B cell (primary cell): ENCODE results near the gene SLC30A7. TPM values are rescaled to one million over a fixed set of nuclear protein-coding genes. Genes with fewer than 3 reads are reported as not detected.

Experiments
- ATAC-seq: fragments of 200-7000 bp; cut with Tn5 transposase; one replicate; pipeline ENCODE4 v1.10.0; 2021; ENCODE audit warnings: low read depth, mild to moderate bottlenecking, moderate number of reproducible peaks, moderate library complexity
- CTCF ChIA-PET: fragments of 350-600 bp; sonication (Branson Sonifier 250); formaldehyde crosslinking; loops from one replicate; lab custom pipeline; 2021; ENCODE audit warnings: antibody characterized with exemption, inconsistent platforms; lab: Charles Lee
- POLR2A ChIA-PET: fragments of 350-600 bp; sonication (Branson Sonifier 250); formaldehyde crosslinking; loops from one replicate; lab custom pipeline; 2021; ENCODE audit warnings: antibody characterized with exemption; lab: Charles Lee
- DNase-seq: peaks from one replicate; pipeline ENCODE4 v3.0.0; 2013
- H2AFZ ChIP-seq: 2 replicates; pipeline ENCODE4 v1.6.1; 2012; ENCODE audit warnings: mild to moderate bottlenecking, low read depth, low read length; ENCODE audit not compliant: insufficient read depth, poor library complexity, severe bottlenecking
- H3K27ac ChIP-seq, 2 donors: 1 replicate in 1 of 2; 2 replicates in 1 of 2; pipeline ENCODE4 v1.5.1; 2012 to 2013; ENCODE audit warnings: low read length in 2 of 2, mild to moderate bottlenecking in 2 of 2, moderate library complexity in 1 of 2
- H3K27me3 ChIP-seq, 4 experiments: fragments of 200-600 bp in 1 of 4; sonication (generic) in 1 of 4; replicated peaks in 1 of 4; 1 replicate in 2 of 4; 2 replicates in 2 of 4; pipeline versions ENCODE4 v1.6.1 to v1.7.0; 2013 to 2016; ENCODE audit warnings: low read length in 3 of 4, mild to moderate bottlenecking in 2 of 4, mixed read lengths in 1 of 4, moderate library complexity in 1 of 4; ENCODE audit not compliant: insufficient read depth in 4 of 4, control insufficient read depth in 3 of 4; ENCODE audit errors: control extremely low read depth in 1 of 4
- H3K36me3 ChIP-seq, 2 experiments: replicated peaks in 1 of 2; 1 replicate in 1 of 2; 2 replicates in 1 of 2; pipeline versions ENCODE4 v1.6.1 to v1.7.1; 2013; ENCODE audit warnings: low read length in 1 of 2; ENCODE audit not compliant: insufficient read depth in 2 of 2, control insufficient read depth in 1 of 2; ENCODE audit errors: control extremely low read depth in 1 of 2, extremely low read depth in 1 of 2
- H3K4me1 ChIP-seq, 2 donors: fragments of 200-600 bp in 1 of 2; sonication (generic) in 1 of 2; 1 replicate in 1 of 2; 2 replicates in 1 of 2; pipeline versions ENCODE4 v1.5.1 to v1.6.1; 2013 to 2017; ENCODE audit warnings: low read length in 2 of 2; ENCODE audit not compliant: control insufficient read depth in 2 of 2, insufficient read depth in 2 of 2
- H3K4me2 ChIP-seq: replicated peaks from 2 replicates; pipeline ENCODE3; 2012; ENCODE audit warnings: mild to moderate bottlenecking, low read depth, low read length; ENCODE audit not compliant: poor library complexity, severe bottlenecking
- H3K4me3 ChIP-seq, 5 experiments: fragments of 200-600 bp in 1 of 5; sonication (generic) in 1 of 5; 1 replicate in 3 of 5; 2 replicates in 2 of 5; pipeline versions ENCODE4 v1.5.1 to v1.7.0; 2011 to 2016; ENCODE audit warnings: low read length in 4 of 5, mild to moderate bottlenecking in 4 of 5, low read depth in 2 of 5, control low read depth in 1 of 5, moderate library complexity in 1 of 5; ENCODE audit not compliant: insufficient read depth in 1 of 5; ENCODE audit errors: control extremely low read depth in 1 of 5, extremely low read depth in 1 of 5
- H3K79me2 ChIP-seq: fragments of 200-600 bp; sonication (generic); one replicate; pipeline ENCODE4 v1.6.0; 2016; ENCODE audit warnings: low read length; ENCODE audit not compliant: control insufficient read depth, insufficient read depth
- H3K9ac ChIP-seq: fragments of 200-600 bp; sonication (generic); 2 replicates; pipeline ENCODE4 v1.6.1; 2017; ENCODE audit warnings: mild to moderate bottlenecking, low read length, moderate library complexity
- H3K9me3 ChIP-seq, 3 donors: one replicate each; pipeline versions ENCODE4 v1.6.1 to v1.7.1; 2013; ENCODE audit warnings: low read length in 2 of 3; ENCODE audit not compliant: control insufficient read depth in 2 of 3, insufficient read depth in 1 of 3; ENCODE audit errors: control extremely low read depth in 1 of 3
- H4K20me1 ChIP-seq: 2 replicates; pipeline ENCODE4 v1.6.0; 2012; ENCODE audit warnings: mild to moderate bottlenecking, low read length; ENCODE audit not compliant: insufficient read depth, control insufficient read depth, poor library complexity, severe bottlenecking
- H3K27ac Mint-ChIP-seq: one replicate; pipeline ENCODE4 v1.8.0; 2021; ENCODE audit warnings: mixed read lengths
- H3K27me3 Mint-ChIP-seq: one replicate; pipeline ENCODE4 v1.8.0; 2021; ENCODE audit warnings: mixed read lengths
- H3K4me1 Mint-ChIP-seq: one replicate; pipeline ENCODE4 v1.8.0; 2021; ENCODE audit warnings: mixed read lengths
- H3K4me3 Mint-ChIP-seq: one replicate; pipeline ENCODE4 v1.8.0; 2021; ENCODE audit warnings: mixed read lengths
- H3K9me3 Mint-ChIP-seq: one replicate; pipeline ENCODE4 v1.8.0; 2022; ENCODE audit warnings: mixed read lengths; ENCODE audit not compliant: insufficient read depth
- EZH2 ChIP-seq: IDR thresholded peaks from 2 replicates; pipeline ENCODE4 v1.6.1; 2012; ENCODE audit warnings: borderline replicate concordance, low read depth, mild to moderate bottlenecking, moderate library complexity, low read length; ENCODE audit not compliant: insufficient read depth, poor library complexity, severe bottlenecking
- WGBS: methylation state at CpG from one replicate; pipeline ENCODE4 v1.1.5; 2013; ENCODE audit warnings: missing lambda C conversion rate; ENCODE audit not compliant: insufficient coverage; 5-methylcytosine and 5-hydroxymethylcytosine counted together
- intact Hi-C: fragments of 100-400 bp; cut with micrococcal nuclease; formaldehyde crosslinking; loops from one replicate; pipeline ENCODE4 v1.10.0; 2022
- polyA plus RNA-seq: library from polyadenylated mRNA; depleted of rRNA; stranded (reverse); fragments of >200 nt; gene quantifications from 2 replicates; pipeline ENCODE4 v1.2.3, GENCODE V29; 2012
- total RNA-seq, 2 donors: library from RNA; stranded (reverse); fragments of 120-200 nt in 1 of 2; gene quantifications; 1 replicate in 1 of 2; 2 replicates in 1 of 2; pipeline versions ENCODE4 v1.2.3 to v1.2.4, GENCODE V29; 2013 to 2022
- TF ChIP-seq, protein P1 (sequence below): fragments of 200-600 bp; IDR thresholded peaks from one replicate; pipeline ENCODE4 v1.8.0; 2022; ENCODE audit warnings: antibody characterized with exemption, mild to moderate bottlenecking

Gene SLC30A7
- total and polyA plus RNA-seq, 2 donors (not counting 1 experiment from before 2014, with no cell fraction given), result 5.2 to 28.6 TPM

DNA sequence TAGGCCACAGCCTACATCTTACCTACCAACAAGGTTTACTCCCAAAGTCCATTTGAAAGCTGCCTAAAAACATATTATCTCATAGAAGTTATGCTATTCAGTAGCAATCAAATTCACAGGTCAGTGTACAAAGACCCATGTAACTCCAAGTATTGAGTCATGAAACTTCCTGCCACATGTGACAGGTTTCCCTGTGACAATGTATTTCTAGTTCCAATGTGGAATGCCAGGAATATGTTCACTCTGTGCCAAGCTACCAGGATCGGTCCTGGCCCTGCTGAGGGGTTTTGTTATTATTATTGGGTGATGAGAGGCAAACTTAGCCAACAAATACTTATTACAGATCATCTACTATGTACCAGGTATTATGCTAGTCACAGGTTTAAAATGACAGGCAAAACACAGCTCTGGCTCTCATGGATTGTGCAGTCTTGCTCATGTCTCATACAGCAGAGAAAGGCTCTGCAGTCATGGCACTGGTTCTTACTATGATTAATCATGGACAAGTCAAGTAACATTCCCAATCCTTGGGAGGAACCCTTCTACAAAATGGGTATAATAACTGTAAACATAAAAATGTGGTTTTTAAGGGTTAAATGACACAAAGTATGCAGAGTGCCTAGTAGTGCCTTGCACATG is 107.2 kb downstream of the SLC30A7 start:
- Histone ChIP-seq H3K9me3 (no peaks in the 10 kb centered on the region), H4K20me1 (no peaks in the 10 kb centered on the region), H3K9ac (no peak overlapping the region), H3K4me2 (peak overlapping the region; percentile 10), H2AFZ (no peak overlapping the region), H3K79me2 (no peaks in the 10 kb centered on the region), H3K27me3 (no peaks in the 10 kb centered on the region), H3K27ac (peak overlapping the region in 1 of 2 donors; percentile 56), H3K4me3 (no peak overlapping the region), H3K36me3 (peaks cover 6 to 8% of the 10 kb centered on the region in 2 experiments), H3K4me1 (peaks cover 10 to 18% of the 10 kb centered on the region in 2 donors)
- ChIA-PET POLR2A (no interaction called here), CTCF (interaction anchor here (0.8 to 1.9 kb wide), 3 partner anchors 15 to 354 kb away, joined by 4 to 5 read pairs (median 4); no protein-coding TSS in a partner anchor)
- DNase-seq (no peak), ATAC-seq (no peak)
- peak overlapping the region; percentile 74 for H3K27ac Mint-ChIP-seq
- TF ChIP-seq, protein P1, sequence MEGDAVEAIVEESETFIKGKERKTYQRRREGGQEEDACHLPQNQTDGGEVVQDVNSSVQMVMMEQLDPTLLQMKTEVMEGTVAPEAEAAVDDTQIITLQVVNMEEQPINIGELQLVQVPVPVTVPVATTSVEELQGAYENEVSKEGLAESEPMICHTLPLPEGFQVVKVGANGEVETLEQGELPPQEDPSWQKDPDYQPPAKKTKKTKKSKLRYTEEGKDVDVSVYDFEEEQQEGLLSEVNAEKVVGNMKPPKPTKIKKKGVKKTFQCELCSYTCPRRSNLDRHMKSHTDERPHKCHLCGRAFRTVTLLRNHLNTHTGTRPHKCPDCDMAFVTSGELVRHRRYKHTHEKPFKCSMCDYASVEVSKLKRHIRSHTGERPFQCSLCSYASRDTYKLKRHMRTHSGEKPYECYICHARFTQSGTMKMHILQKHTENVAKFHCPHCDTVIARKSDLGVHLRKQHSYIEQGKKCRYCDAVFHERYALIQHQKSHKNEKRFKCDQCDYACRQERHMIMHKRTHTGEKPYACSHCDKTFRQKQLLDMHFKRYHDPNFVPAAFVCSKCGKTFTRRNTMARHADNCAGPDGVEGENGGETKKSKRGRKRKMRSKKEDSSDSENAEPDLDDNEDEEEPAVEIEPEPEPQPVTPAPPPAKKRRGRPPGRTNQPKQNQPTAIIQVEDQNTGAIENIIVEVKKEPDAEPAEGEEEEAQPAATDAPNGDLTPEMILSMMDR, result no peak
- TF ChIP-seq EZH2, result no peak
- H3K4me1 Mint-ChIP-seq, result peaks cover 23% of the 10 kb centered on the region
- H3K9me3 Mint-ChIP-seq, result no peaks in the 10 kb centered on the region
- no peaks in the 10 kb centered on the region for H3K27me3 Mint-ChIP-seq
- no peak overlapping the region for H3K4me3 Mint-ChIP-seq
- no CpG with 5 or more reads among the region's 1 CpG for WGBS
- intact Hi-C loops, result no loop called here

DNA sequence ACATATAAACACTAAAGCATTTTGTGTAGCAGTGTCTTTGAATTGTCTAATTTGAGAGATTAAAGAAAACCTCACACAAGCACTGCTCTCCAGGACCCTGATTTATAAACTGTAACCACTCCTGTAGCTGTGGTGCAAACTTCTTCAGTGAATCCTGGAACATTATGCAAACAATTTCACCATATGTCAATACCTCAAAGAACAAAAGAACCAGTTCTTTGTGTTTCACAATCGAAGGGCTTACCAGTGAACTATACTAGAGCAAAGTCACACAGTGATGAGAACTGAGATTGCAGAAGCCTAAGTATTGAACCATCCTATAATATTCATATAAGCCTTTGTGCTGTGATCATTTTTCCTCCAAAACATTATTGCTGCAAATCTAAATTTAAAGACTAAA is 108.2 kb downstream of the SLC30A7 start:
- no peaks in the 10 kb centered on the region for H3K79me2 ChIP-seq
- no peak overlapping the region for H3K9ac ChIP-seq
- no peaks in the 10 kb centered on the region for H3K9me3 ChIP-seq
- WGBS, result no CpG with 5 or more reads among the region's 1 CpG
- ChIA-PET POLR2A (no interaction called here), CTCF (interaction anchor here (0.9 to 1.9 kb wide), 3 partner anchors 16 to 284 kb away, joined by 3 to 5 read pairs (median 4); no protein-coding TSS in a partner anchor)
- no peaks in the 10 kb centered on the region for H3K27me3 Mint-ChIP-seq
- peaks cover 4 to 8% of the 10 kb centered on the region in 2 experiments for H3K36me3 ChIP-seq
- no peak for TF ChIP-seq EZH2
- TF ChIP-seq, protein P1, result no peak
- DNase-seq, result no peak
- H3K27me3 ChIP-seq, result no peaks in the 10 kb centered on the region
- peaks cover 10 to 18% of the 10 kb centered on the region in 2 donors for H3K4me1 ChIP-seq
- H3K4me2 ChIP-seq, result no peak overlapping the region
- H3K27ac ChIP-seq, result peak overlapping the region in 1 of 2 donors; percentile 53
- ATAC-seq, result no peak
- peaks cover 23% of the 10 kb centered on the region for H3K4me1 Mint-ChIP-seq
- H2AFZ ChIP-seq, result no peak overlapping the region
- H3K4me3 Mint-ChIP-seq, result no peak overlapping the region
- H3K27ac Mint-ChIP-seq, result peak overlapping the region; percentile 6
- no peak overlapping the region for H3K4me3 ChIP-seq
- intact Hi-C loops, result no loop called here
- H3K9me3 Mint-ChIP-seq, result no peaks in the 10 kb centered on the region
- H4K20me1 ChIP-seq, result no peaks in the 10 kb centered on the region
